Measurements from ENCODE around the gene RMND1. TPM values are rescaled to one million over a fixed set of nuclear protein-coding genes. Genes with fewer than 3 reads are reported as not detected.

RMND1 gene
- polyA plus RNA-seq, 1 donor from 2014 or later, result 35.3 TPM

- Histone ChIP-seq H4K20me1 (ENCODE audit: insufficient read depth) (no peaks in the 10 kb centered on the region), H3F3A (ENCODE audit: insufficient read depth, low read length, poor library complexity, severe bottlenecking) (no peaks in the 10 kb centered on the region), H3K9me3 (ENCODE audit: low read length) (no peaks in the 10 kb centered on the region), H3K4me3 (ENCODE audit: low read length) (no peak overlapping the region), H3K9me2 (ENCODE audit: insufficient read depth, low read length) (no peaks in the 10 kb centered on the region), H3K27me3 (ENCODE audit: insufficient read depth, low read depth, low read length) (no peaks in the 10 kb centered on the region), H3K79me2 (replicated peaks; ENCODE audit: insufficient read depth, low read length) (no peaks in the 10 kb centered on the region), H3K36me3 (ENCODE audit: insufficient read depth, low read length) (no peaks in the 10 kb centered on the region), H3K4me2 (ENCODE audit: low read length) (no peak overlapping the region), H2AFZ (ENCODE audit: low read depth, low read length) (no peak overlapping the region), H3K27ac (ENCODE audit: low read length) (no peak overlapping the region), H3K9ac (ENCODE audit: low read length) (no peak overlapping the region)
- no peak for TF ChIP-seq POLR2AphosphoS5 (IDR thresholded peaks at IDR 0.05)
- no peak for TF ChIP-seq EP300 (conservative IDR thresholded peaks at IDR 0.05; ENCODE audit: poor library complexity, severe bottlenecking)
- no peak for TF ChIP-seq TAF1 (IDR thresholded peaks at IDR 0.05; ENCODE audit: low read depth)
- no peak for TF ChIP-seq REST (IDR thresholded peaks at IDR 0.05; ENCODE audit: borderline replicate concordance)
- TF ChIP-seq EZH2 (IDR thresholded peaks at IDR 0.05; ENCODE audit: borderline replicate concordance, insufficient read depth, low read length, poor library complexity, severe bottlenecking), result no peak
- no peak for TF ChIP-seq MXI1 (conservative IDR thresholded peaks at IDR 0.05; ENCODE audit: poor library complexity, severe bottlenecking)
- TF ChIP-seq CTCF (IDR thresholded peaks at IDR 0.05; ENCODE audit: poor library complexity, severe bottlenecking), result no peak
- TF ChIP-seq RAD21 (conservative IDR thresholded peaks at IDR 0.05), result no peak
- no peak for TF ChIP-seq SMC3 (conservative IDR thresholded peaks at IDR 0.05; ENCODE audit: poor library complexity)
Measured at GRCh38 chr6:151425561-151425960, 26.4 kb downstream of the RMND1 start.

- Histone ChIP-seq H2AFZ (ENCODE audit: low read depth, low read length) (no peak overlapping the region), H3K4me2 (ENCODE audit: low read length) (no peak overlapping the region), H3K9me3 (ENCODE audit: low read length) (no peaks in the 10 kb centered on the region), H3K27ac (ENCODE audit: low read length) (no peak overlapping the region), H3F3A (ENCODE audit: insufficient read depth, low read length, poor library complexity, severe bottlenecking) (no peaks in the 10 kb centered on the region), H3K79me2 (replicated peaks; ENCODE audit: insufficient read depth, low read length) (no peaks in the 10 kb centered on the region), H3K4me3 (ENCODE audit: low read length) (no peak overlapping the region), H3K9ac (ENCODE audit: low read length) (no peak overlapping the region), H3K27me3 (ENCODE audit: insufficient read depth, low read depth, low read length) (no peaks in the 10 kb centered on the region), H3K36me3 (ENCODE audit: insufficient read depth, low read length) (no peaks in the 10 kb centered on the region), H3K9me2 (ENCODE audit: insufficient read depth, low read length) (no peaks in the 10 kb centered on the region), H4K20me1 (ENCODE audit: insufficient read depth) (no peaks in the 10 kb centered on the region)
- TF ChIP-seq RAD21 (conservative IDR thresholded peaks at IDR 0.05) (no peak), TAF1 (IDR thresholded peaks at IDR 0.05; ENCODE audit: low read depth) (no peak), MXI1 (conservative IDR thresholded peaks at IDR 0.05; ENCODE audit: poor library complexity, severe bottlenecking) (no peak), REST (IDR thresholded peaks at IDR 0.05; ENCODE audit: borderline replicate concordance) (no peak), CTCF (IDR thresholded peaks at IDR 0.05; ENCODE audit: poor library complexity, severe bottlenecking) (no peak), POLR2AphosphoS5 (IDR thresholded peaks at IDR 0.05) (no peak), EZH2 (IDR thresholded peaks at IDR 0.05; ENCODE audit: borderline replicate concordance, insufficient read depth, low read length, poor library complexity, severe bottlenecking) (no peak), EP300 (conservative IDR thresholded peaks at IDR 0.05; ENCODE audit: poor library complexity, severe bottlenecking) (no peak)
Measured at GRCh38 chr6:151422981-151423380, 28.9 kb downstream of the RMND1 start.
